ENCODE data around the gene XXYLT1. TPM values are rescaled to one million over a fixed set of nuclear protein-coding genes. Genes with fewer than 3 reads are reported as not detected.

Gene XXYLT1
- total RNA-seq, 1 donor from 2014 or later, result 16.4 TPM

DNA sequence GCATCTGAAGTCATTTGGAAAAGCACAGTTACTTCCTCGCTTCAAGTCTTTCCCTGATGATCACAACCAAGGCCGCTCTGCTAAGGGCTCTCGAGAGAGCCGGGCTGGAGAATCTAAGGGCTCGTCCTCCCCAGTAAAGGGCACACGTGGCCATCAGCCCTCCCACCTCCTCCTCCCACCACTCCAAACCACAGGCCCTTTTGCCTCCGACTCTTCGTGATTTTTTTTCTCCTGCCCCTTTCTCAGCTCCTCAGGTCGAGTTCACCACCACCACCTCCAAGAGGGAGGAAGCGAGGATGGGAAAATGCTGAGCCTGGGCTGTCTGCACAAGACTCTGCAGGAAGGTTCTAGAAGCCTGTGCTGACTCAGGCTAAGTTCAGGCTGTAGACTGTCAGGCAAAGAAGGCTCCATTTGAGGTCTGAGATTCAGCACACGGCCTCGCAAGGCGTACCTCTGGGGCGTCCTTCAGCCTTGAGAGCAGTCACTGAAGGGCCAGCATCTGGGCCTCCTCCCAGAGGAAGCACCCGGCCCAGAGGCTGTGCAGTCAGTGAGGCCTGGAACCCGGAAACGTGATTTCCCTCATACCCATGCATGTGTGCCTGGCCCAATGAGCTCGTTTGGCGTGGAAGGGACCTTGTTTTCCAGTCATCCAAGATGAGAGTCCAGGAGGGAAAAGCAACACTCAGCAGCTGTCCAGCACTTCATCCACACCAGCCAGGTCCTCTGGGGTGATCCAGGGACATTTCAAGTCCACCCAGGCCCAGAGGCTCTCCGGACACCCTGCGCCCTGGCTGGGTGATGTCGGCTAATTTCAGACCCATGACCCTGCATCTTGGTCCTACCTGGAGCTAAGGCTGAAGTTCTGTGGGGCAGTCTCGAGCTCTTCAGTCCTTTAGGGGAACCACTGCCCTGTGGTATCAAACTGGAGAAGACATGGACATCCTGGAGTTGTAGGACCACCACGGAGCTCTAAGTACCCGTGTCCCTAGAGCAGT, 196.8 kb downstream of the XXYLT1 start:
- H3K4me1 Mint-ChIP-seq, result peaks cover 20% of the 10 kb centered on the region
- Histone ChIP-seq H3K4me2 (no peak overlapping the region), H3K4me3 (no peak overlapping the region), H3K9ac (no peak overlapping the region), H3K4me1 (peaks cover 4% of the 10 kb centered on the region), H3K36me3 (no peaks in the 10 kb centered on the region), H4K20me1 (ENCODE audit: low read depth) (peaks cover 17% of the 10 kb centered on the region), H2AFZ (replicated peaks) (no peak overlapping the region), H3K79me2 (ENCODE audit: low read depth) (no peaks in the 10 kb centered on the region), H3K27ac (no peak overlapping the region), H3K27me3 (no peaks in the 10 kb centered on the region), H3F3A (ENCODE audit: low read depth) (no peaks in the 10 kb centered on the region), H3K9me3 (ENCODE audit: low read depth) (no peaks in the 10 kb centered on the region)
- H3K4me3 Mint-ChIP-seq, result no peak overlapping the region
- no peaks in the 10 kb centered on the region for H3K9me3 Mint-ChIP-seq
- H3K36me3 Mint-ChIP-seq, result peaks cover 3% of the 10 kb centered on the region
- TF ChIP-seq CTCF (IDR thresholded peaks at IDR 0.05) (no peak), EZH2phosphoT487 (IDR thresholded peaks at IDR 0.05) (no peak), EZH2 (IDR thresholded peaks at IDR 0.05) (no peak)
- DNase-seq (ENCODE audit: low spot score), result no peak
- peak overlapping the region; percentile 53 for H3K27ac Mint-ChIP-seq
- H3K27me3 Mint-ChIP-seq (ENCODE audit: insufficient read depth, low read depth), result peaks cover 2% of the 10 kb centered on the region

DNA sequence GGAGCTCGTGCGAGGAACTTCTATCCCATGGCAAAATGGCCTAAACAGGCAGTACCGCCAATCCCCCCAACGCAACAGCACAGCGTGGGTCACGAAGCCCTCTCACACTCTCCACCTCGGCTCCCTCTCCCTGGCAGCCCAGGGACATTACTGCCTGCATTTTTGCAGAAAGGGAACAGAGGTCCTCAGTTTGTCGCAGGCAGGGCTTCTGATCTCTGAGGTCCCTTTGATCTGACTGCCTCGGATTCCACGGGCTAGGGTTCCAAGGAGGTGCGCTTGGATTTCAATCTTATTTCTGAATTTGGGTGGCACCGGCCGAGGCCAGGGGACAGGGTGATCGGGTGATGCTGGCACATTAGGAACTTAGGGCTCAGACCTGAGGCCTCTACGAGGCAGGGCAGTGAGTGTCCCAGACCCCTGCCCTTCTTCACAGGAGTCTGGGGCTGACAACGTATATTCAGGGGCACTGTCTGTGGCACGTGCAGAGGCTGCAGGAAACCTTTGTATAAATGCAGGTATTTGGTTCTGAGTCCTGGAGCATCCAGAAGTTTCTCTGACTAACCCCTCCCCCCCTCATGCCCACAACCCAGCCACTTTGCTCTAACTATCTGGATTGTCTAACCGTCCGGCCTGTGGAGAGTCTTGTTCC, 197.9 kb downstream of the XXYLT1 start:
- H3F3A ChIP-seq (ENCODE audit: low read depth), result no peaks in the 10 kb centered on the region
- H3K27me3 ChIP-seq, result no peaks in the 10 kb centered on the region
- no peak overlapping the region for H3K9ac ChIP-seq
- H3K4me1 ChIP-seq, result peaks cover 4% of the 10 kb centered on the region
- H3K4me1 Mint-ChIP-seq, result peaks cover 11% of the 10 kb centered on the region
- no peak overlapping the region for H3K4me2 ChIP-seq
- H3K27me3 Mint-ChIP-seq (ENCODE audit: insufficient read depth, low read depth), result peaks cover 2% of the 10 kb centered on the region
- H3K36me3 Mint-ChIP-seq, result peaks cover 11% of the 10 kb centered on the region
- TF ChIP-seq CTCF (IDR thresholded peaks at IDR 0.05) (no peak), EZH2 (IDR thresholded peaks at IDR 0.05) (no peak), EZH2phosphoT487 (IDR thresholded peaks at IDR 0.05) (no peak)
- H3K4me3 ChIP-seq, result no peak overlapping the region
- peak overlapping the region; percentile 25 for H3K27ac Mint-ChIP-seq
- no peak overlapping the region for H3K27ac ChIP-seq
- no peak overlapping the region for H2AFZ ChIP-seq (replicated peaks)
- H3K36me3 ChIP-seq, result no peaks in the 10 kb centered on the region
- no peak for DNase-seq (ENCODE audit: low spot score)
- H3K4me3 Mint-ChIP-seq, result no peak overlapping the region
- no peaks in the 10 kb centered on the region for H3K9me3 ChIP-seq (ENCODE audit: low read depth)
- peaks cover 10% of the 10 kb centered on the region for H4K20me1 ChIP-seq (ENCODE audit: low read depth)
- H3K79me2 ChIP-seq (ENCODE audit: low read depth), result no peaks in the 10 kb centered on the region
- no peaks in the 10 kb centered on the region for H3K9me3 Mint-ChIP-seq

DNA sequence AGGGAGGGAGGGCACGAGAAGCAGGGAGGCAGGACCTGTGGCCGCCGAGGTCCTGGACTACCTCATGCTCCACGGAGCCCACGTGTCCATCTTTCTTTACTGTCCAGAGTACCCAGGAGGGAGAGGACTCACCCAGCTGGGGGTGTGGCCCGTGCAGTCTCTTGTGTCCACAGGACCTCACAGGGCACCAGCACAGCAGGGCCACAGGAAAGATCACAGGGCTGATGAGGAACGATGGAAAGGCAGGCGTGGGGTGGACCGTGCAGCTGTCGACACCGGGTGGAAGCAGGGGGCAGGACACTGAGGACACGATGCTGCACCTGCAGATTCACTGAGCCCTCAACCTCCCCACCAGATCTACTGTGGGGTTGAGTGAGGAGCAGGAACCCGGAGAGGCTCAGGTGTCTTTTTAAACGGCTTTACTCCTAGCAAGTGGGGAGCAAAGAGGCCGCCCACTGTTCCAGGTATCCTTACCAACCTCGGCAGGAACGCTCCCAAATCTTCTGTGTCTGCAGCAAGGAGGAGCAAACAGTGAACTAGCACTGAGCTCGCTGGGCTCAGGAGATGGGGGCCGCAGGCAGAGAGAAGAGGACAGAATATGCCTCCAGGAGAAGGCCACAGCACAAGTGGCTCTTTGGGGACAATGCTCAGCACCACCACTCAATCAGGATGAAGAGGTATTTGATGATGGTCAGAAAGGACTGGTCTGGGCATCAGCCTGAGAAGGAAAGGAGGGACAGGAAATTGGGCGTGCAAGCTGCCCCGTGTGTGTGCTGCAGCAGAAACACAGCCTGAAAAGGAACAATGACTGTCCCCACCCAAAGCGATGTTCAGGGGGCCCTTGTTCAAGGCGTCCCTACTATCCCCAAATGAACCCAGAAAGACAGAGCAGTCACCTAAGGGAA, 198.8 kb downstream of the XXYLT1 start:
- Histone ChIP-seq H3K27ac (no peak overlapping the region), H3F3A (ENCODE audit: low read depth) (no peaks in the 10 kb centered on the region), H3K79me2 (ENCODE audit: low read depth) (no peaks in the 10 kb centered on the region), H3K4me3 (no peak overlapping the region), H3K27me3 (no peaks in the 10 kb centered on the region), H3K4me2 (no peak overlapping the region), H4K20me1 (ENCODE audit: low read depth) (peaks cover 5% of the 10 kb centered on the region), H3K4me1 (peaks cover under 1% of the 10 kb centered on the region), H3K9ac (no peak overlapping the region), H3K36me3 (no peaks in the 10 kb centered on the region), H2AFZ (replicated peaks) (no peak overlapping the region), H3K9me3 (ENCODE audit: low read depth) (no peaks in the 10 kb centered on the region)
- DNase-seq (ENCODE audit: low spot score), result no peak
- no peak overlapping the region for H3K4me3 Mint-ChIP-seq
- H3K4me1 Mint-ChIP-seq, result peaks cover 7% of the 10 kb centered on the region
- no peaks in the 10 kb centered on the region for H3K9me3 Mint-ChIP-seq
- H3K27ac Mint-ChIP-seq, result peak overlapping the region; percentile 50
- TF ChIP-seq EZH2 (IDR thresholded peaks at IDR 0.05) (no peak), CTCF (IDR thresholded peaks at IDR 0.05) (no peak), EZH2phosphoT487 (IDR thresholded peaks at IDR 0.05) (no peak)
- no peaks in the 10 kb centered on the region for H3K27me3 Mint-ChIP-seq (ENCODE audit: insufficient read depth, low read depth)
- H3K36me3 Mint-ChIP-seq, result peaks cover 15% of the 10 kb centered on the region
